HG02852 (cell line): Measurements from ENCODE around the gene TMX2.

ENCODE experiments used
- ATAC-seq: cut with Tn5 transposase; IDR thresholded peaks from one replicate; pipeline ENCODE4 v1.9.1; 2021; ENCODE audit warnings: mild to moderate bottlenecking, moderate library complexity; ENCODE audit not compliant: unreplicated experiment

The TMX2 gene

DNA sequence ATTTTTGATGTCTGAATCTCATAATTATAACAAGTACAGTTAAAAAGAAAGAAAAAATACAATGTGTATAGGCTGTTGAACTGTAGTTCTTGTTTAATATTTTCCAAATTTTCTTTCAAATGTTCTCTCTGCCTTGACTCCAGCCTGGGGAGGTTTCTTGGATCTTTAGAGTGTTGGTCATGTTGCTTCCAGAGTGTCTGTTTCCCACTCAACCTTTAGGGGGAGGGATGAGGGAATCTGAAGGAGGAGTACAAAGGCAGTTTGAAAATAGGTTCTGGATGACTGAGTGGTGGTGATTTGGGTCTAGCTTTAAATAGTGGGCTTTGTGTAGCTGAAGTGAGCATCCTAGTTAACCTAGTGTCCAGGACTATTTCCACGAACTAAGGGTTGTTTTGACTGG lies 51.2 kb downstream of the TMX2 start:
- ATAC-seq = no peak

DNA sequence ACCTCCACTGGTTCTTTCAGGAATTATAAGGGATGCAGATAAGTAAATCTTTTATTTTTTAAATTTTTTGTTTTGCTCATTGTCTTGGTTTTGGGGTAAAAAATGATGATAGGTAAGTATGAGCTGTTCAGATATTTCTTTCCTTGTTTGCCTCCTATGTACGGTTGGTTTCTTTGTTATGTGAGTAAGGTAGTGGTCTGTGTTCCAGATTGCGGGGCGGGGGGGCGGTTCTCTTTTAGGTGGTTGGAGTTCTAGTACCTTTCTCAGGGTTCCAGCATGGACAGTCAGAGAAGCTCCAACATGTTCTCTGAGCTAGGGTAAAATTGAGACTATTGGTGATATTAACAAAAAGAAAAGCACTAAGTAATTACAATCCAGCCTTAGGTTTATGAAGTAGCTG lies 51.6 kb downstream of the TMX2 start:
- no peak for ATAC-seq

DNA sequence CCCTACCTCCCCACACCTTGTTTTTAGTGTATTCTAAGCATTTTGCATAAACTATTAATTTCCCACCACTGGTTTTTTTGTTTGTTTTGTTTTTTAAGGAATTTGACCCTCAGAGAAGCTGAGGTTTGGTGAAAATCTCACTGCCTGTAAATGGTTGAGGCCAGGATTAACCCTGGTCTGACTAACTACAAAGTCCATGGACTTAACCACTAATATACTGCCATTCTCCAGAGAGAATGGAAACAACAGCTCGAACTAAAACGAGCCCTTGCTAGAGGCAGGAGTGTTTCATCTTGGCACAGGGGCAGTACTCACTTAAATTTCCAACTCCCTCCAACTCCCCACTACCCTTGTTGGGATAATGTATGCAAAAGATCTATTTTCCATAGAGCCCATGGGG lies 52.2 kb downstream of the TMX2 start:
- ATAC-seq = no peak

DNA sequence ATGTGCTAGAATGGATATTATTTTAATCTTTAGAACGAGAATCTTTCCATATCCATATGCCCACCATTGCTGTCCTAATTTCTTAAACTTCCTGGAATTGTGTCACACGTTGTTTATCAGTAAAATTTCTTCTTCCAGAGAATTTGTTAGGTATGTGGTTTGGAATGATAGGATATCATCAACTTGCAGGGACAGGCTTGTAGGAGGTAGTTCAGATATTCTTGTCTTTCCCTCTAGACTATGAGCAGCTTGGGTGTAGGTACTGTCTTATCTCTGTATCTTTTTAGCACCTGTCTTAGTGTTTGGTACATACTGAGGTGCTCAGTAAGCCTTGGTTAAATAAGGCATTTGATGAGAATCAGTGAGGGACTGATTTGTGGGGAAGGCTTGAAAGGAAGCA lies 52.6 kb downstream of the TMX2 start:
- no peak for ATAC-seq

DNA sequence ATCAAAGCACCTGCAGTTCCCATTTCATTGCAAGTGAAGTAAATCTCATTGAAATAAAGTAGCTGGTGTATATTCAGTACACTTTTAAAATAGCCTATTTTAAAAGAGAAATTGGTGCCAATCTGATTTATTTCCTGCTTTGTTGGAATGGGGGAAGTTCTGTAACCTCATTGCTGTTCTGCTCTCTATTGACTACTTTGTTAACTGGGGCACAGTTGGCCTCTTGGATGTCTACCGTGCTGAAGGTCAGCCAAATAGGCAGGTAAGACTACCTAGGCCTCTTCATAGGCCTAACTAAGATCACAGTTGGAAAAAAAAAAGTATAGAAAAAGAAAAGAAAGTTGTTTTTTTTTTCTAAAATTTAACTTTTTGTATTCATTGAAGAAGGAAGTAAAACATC lies 58.4 kb downstream of the TMX2 start:
- ATAC-seq = no peak

DNA sequence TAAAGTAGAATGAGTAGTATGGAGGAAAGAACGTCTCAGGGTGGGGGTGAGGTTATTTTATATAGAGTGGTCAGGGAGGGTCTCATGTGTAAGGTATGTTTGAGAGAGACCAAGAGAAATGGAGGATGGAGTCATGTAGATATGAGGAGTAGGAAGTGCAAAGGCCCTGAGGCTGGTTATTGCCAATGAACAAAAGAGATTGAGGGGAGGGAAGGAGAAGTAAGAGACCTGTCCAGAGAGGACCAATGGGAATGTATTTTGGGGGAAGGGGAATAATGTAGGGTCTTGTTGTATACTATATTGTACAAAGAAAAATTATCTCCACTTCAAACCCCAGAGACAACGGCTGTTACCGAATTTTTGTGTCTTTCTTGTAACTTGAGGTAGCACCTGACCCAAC lies 59.0 kb downstream of the TMX2 start:
- ATAC-seq = no peak

DNA sequence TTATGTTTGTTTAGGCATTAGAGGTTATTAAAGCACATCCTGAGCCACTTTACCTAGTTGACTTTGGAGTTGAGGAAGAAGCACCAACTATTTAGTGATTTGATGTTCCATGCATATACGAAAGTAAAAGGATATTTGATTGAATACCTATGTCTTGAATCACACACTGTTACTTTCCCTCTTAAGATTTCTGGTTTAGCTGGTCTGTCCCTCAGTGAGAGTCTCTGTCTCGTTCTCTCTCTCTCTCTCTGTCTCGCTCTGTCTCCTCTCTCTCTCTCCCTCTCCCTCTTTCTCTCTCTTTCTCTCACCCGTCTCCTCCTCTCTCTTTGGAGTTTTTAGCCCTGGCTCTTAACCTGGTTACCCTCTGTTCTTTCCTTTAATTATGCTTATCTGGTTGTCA lies 60.2 kb downstream of the TMX2 start:
- no peak for ATAC-seq

DNA sequence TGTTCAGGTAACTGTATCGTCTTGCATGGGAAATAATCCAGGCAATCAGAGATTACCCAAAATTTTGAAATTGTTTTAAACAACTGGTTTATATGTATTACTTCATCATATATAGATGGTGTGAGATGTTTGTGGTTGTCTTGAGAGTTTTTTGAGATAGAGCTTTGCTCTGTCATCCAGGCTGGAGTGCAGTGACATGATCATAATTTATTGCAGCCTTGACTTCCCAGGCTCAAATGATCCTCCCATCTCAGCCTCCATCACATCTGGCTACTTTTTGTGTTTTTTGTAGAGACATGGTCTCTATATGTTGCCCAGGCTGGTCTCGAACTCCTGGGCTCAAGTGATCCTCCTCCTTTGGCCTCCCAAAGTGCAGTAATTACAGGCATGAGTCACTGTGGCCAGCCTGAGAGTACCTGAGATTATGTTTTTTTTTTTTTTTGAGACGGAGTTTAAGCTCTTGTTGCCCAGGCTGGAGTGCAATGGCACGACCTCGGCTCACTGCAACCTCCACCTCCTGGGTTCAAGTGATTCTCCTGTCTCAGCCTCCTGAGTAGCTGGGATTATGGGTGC lies 60.7 kb downstream of the TMX2 start:
- no peak for ATAC-seq

DNA sequence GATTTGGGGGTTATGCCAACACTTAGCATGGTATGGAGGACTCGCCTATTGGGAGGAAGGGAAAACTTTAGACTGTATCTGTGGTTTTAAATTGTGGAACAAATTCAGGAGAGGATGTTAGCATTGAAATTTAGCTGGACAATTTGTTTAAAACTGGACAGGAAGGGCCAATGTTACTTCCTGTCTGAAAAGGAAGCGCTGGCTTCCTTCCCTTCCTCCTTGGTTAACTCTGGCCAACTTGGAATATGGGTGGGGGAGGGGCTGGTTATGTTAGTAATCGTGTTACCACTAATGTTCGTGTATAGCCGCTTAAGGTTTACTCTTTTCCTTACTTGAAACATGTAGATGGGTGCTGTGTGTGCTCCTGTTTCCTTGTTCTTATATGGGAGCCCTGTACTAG lies 63.1 kb downstream of the TMX2 start:
- no peak for ATAC-seq

DNA sequence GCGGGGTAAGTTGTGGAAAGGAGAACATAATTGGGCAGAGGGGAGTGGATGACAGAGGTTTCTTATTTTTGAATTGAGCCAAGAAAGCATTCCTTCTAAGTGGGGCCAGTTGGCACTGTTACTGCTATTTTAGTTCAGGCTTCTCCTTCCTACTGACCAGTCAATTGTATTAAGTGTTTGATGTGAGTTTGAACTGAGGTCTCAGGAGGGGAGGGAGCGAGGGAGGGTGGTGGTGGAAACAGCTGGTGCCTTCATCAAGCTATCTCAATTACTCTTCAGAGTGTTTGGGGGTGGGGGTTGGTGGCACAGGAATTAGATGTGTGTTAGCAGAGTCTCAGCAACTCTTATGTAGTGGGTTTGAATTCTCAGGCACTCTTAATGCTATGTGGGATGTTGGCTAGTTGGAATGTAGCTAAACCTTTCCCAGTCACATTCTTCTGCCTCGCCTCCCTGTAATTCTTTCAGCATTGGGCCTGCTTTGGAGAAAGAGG lies 63.7 kb downstream of the TMX2 start:
- no peak for ATAC-seq

DNA sequence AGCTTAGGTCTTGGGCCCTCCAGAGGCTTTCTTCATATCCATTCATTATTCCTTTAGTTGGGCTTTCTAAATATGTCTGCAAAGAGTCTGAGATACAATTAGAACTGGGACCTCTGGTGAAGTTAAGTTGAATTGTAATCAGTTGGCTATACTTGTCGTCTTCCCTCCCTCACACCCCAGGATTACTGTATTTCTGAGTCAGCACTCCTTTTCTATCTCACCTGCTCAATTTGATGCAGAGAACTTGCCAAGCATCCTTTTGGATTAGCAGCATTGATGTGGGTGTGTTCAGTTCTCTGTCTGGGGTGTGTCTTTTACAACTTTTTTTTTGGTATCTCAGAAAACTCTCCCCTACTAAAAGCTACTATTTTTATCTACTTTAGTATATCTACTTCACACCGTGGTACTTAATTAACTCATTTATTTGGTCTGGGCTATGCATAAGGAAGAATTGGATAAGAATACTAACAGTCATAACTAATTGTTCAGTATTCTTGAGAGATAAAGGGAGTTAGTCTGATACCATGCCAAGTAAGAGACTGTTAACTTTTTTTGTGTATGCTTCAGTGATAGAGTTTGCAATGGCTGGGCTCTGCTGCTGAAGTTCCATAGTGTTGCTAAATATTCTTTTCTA lies 64.3 kb downstream of the TMX2 start:
- no peak for ATAC-seq

DNA sequence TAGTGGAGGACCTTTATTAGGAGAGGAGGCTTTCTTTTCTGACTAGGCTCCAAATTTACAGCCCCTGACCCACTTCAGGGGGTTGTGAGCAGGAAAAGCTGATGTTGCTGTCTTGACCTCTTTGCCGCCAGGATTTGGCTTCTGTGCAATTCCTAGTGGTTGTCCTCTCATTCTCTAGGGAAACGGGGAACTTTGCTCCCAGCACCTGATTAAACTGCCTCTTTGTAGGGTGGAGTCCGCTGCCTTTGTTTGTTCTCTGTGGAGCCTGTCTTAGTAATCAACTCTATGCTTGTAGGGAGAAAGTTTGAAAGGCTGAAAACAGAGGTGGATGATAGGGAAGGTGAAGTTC lies 65.5 kb downstream of the TMX2 start:
- no peak for ATAC-seq

DNA sequence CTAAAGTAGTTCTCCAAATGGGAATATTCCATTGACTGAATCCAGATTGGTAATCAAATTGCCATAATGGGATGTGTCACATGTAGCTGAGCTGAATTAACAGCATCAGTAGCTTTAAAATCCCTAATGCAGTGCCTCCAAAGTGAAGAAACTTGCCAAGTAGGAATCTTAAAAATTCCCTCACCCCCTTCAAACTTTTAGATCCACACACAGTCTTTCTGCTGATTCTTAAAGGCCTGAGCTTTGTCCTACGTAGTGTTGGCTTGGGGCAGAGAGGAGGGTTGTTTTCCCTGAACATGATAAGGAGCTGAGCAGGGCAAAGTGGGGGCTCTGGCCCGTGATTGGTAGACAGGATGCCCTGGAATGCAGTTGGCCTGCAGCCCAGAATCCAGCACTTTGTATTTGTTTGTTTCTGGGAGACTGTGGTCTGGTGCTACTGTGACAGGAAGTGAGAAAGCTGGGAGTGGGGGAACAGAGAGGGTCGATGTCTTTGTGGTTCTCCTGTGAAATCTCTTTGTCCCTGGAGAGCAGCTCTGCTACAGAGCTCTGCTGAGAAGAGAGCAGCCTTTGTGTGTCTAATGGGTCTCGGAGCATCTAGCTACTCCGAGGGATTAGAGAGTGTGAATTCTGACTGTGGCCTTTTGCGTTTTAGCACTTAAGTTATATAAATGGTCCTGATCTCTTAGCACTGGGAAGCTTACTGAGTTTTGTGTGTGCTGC lies 66.1 kb downstream of the TMX2 start:
- no peak for ATAC-seq

DNA sequence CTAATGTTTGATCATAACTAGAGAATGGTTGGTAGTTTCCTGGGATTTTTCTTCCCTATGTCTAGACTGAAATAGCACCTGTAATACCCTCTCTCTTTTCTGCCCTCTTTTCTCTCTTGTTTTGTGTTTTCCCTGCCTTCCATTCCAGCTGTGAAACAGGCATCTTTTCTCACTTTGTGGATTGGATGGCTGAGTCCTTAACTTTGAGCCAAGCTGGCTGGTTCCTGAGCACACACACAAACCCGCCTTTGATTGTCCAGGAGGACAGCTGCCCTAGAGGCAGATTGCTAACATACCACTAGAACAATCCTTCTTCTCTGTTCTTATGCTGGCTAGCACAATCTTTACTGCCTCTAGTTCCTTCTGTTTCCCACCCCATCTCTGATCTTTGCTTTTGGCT lies 66.9 kb downstream of the TMX2 start:
- ATAC-seq = no peak

DNA sequence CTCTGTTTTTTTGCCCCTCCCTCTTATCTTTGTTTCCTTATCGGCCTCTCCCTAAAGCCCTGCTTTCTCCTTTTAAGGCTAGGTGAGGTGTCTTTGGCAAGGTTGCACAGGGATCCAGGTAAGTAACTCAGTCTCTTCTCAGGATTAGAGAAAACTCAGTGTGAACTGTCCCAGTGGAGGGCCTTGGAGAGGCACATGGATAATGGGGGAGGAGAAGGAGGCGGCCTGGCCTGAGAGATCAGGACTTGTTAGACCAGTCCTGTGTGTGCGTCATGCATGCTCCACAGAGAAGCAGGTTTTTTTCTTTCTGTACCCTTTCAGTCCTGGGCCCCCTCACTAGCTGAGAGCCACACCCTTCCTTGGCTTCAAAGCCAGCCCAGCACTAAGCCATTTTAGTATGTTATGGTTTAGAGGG lies 69.1 kb downstream of the TMX2 start:
- ATAC-seq = no peak

DNA sequence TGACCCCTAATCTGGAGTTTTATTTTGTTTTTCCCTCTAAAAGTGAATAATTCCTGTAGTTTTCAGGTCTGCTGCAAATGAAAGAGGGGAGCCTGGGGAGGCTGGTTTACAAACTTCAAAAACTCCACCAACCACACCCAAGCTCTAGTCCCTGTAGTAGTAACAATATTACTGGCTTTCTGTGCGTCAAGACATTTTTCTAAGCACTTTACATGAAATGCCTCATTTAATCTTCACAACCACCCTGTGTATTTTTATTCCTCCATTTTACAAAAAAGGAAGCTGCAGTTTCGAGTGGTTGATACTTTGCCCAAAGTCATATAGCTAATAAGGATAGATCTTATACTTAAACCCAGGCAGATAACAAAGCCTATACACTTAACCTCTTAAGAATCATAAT lies 72.7 kb downstream of the TMX2 start:
- peak; percentile 68 for ATAC-seq

DNA sequence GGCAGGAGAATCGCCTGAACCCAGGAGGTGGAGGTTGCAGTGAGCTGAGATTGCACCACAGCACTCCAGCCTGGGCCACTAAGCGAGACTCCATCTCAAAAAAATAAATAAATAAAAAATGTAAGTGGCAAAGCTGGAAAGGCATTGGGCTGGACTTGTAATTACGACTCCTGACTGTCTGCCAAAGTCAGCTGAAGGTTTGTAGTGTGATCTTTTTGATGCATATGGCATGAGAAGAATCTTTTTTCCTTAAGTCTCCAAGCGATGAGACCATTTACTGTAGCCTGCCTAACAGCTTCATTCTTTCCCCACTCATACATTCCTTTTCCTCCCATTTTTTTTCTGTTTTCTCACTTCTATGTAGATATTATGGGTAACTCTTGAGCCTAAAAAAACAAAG lies 74.0 kb downstream of the TMX2 start:
- ATAC-seq = no peak

DNA sequence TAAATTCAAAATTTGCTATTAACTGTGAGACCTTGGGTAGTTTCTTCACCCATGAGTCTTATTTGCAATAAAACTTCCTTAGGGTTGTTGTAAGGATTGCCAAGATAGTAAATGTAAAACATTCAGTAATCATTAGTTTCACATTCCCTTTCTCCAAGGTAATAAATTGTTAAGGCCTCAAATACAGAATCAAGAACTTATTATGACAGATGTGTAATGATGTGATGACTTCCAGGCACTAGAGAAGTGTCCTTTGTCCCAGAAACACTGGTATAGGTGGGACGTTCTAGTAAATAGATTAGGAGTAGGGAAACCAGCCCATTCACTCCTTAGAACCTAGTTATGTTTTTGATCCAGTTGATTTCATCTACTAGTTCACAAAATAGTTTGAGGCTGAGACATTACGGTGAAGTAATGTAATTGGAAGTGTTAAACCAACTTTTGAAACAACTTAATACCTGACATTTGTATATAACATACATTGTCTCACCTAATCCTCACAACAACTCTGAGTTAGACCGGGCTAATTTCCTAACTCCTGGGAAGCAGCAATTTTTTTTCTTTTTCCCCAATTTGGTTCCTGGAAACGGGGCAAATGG lies 74.7 kb downstream of the TMX2 start:
- no peak for ATAC-seq

DNA sequence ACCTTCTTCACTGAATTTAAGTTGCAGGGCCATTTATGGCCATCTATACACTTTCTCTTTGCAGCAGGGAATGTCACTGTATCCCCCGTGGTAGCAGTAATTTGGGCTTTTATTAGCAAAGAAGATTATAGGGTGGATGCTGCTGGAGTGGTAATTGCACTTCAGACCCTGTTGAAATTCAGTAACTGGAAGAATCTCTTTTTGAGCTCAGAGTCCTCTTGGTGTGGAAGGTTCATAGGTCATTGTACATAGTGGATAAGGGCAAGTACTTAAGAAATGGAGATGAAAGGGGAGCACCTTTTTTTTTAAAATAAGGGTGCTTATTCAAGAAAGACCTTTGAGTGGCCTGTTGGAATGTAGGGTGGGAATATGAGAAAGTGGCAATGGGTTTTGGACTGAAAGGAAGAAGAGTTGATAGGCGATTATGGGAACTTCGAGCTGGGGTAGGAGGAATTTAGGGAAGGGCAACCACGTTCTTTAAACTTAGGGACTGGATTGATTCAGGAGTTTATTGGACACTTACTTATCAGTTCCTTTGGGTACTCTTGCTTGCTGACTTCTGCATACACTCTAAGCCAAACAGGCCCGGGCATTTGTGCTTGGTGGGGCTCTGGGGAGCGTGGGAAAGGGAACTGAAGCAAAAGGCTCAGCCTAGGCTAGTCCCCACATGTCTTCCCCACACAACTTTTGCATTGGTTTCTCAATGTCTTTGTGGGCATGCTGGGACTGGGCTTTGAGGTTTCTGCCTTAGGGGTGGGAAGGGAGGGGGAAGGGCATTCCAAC lies 75.7 kb downstream of the TMX2 start:
- peak; percentile 30 for ATAC-seq

DNA sequence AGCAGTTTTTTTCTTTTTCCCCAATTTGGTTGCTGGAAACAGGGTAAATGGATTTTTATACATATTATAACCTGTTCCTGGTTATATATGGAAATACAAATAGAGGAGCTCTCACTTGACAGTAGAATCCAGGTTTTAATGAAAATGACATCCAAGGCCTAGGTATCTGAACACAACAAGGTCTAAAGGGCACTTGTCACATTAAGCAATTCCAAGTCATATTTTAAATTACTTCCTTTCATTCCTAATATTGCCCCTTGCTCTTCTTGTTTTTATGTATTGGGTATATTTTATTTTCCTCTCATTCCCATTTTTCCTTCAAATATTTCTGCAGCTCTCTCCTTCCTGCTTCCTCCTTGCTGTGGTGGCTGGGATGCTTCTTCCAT lies 76.3 kb downstream of the TMX2 start:
- ATAC-seq = no peak
